ENCODE measurements around the gene FAM20C.

FAM20C gene

DNA sequence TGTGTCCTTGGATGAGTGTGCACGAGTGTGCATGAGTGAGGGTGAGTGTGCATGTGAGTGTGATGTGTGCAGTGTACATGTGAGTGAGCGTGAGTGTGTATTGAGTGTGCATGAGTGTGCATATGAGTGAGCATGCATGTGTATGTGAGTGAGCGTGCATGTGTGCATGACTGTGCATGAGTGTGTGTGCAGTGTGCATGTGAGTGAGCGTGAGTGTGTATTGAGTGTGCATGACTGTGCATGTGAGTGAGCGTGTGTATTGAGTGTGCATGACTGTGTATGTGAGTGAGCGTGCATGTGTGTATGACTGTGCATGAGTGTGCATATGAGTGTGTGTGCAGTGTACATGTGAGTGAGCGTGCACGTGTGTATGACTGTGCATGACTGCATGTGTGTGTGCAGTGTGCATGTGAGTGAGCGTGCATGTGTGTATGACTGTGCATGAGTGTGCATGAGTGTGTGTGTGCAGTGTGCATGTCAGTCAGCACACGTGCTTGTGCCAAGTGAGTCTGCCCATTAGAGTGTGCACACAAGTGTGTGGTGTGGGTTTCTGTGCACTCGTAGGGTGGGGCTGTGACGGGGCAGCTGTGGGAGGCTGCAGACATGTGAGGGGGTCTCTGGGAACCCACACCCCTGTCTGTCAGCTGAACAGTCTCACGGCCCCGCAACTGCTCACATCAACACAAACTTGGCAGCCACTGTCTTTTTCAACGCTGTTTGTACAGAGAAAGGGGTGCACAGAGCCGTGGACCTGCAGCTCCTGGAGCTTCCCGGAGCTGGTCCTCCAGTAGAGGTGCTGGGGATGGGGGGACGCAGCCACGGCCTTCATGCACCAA, 112.4 kb downstream of the FAM20C start:
- DNase-seq (ENCODE audit: low read depth) = no peak
- TF ChIP-seq, protein P1, sequence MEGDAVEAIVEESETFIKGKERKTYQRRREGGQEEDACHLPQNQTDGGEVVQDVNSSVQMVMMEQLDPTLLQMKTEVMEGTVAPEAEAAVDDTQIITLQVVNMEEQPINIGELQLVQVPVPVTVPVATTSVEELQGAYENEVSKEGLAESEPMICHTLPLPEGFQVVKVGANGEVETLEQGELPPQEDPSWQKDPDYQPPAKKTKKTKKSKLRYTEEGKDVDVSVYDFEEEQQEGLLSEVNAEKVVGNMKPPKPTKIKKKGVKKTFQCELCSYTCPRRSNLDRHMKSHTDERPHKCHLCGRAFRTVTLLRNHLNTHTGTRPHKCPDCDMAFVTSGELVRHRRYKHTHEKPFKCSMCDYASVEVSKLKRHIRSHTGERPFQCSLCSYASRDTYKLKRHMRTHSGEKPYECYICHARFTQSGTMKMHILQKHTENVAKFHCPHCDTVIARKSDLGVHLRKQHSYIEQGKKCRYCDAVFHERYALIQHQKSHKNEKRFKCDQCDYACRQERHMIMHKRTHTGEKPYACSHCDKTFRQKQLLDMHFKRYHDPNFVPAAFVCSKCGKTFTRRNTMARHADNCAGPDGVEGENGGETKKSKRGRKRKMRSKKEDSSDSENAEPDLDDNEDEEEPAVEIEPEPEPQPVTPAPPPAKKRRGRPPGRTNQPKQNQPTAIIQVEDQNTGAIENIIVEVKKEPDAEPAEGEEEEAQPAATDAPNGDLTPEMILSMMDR (IDR thresholded peaks at IDR 0.05; ENCODE audit: control insufficient read depth, insufficient read depth, low read depth, low read length, missing control alignments) = no peak
- no peak overlapping the region for H3K4me3 ChIP-seq (ENCODE audit: control insufficient read depth, low read depth, low read length)

DNA sequence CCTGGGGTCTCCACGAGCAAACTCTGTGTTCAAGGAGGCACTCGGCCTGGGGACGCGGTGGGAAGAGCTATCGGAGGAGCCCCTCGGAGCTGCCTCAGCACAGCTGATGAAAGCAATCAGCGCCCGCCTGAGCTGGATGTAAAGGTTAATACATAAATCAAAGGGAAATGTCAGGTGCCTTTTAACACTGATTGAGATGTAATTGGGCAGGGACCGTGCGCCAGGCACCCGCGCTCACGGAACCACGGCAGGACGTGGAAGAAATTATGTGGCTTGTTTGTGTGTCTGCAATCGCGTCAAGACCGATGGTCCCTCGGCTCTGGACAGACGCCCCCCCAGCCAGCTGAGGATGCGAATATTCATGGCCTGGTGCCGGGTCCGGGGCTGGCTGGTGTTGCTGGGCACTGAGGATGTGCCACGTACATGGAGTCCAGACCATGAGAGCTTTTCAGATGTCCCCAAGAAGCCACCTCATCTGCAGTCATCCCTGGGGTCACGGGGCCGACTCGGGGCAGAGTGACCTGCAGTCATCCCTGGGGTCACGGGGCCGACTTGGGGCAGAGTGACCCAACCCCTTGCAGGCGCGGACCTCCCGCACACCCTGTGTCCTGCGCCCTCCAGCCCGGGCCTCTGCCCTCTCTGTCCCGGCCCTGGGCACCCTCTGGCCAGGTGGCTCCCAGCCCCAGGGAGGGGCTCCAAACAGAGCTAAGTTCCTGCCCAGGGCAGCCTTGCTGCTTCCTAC, 113.2 kb downstream of the FAM20C start:
- TF ChIP-seq, protein P1 (IDR thresholded peaks at IDR 0.05; ENCODE audit: control insufficient read depth, insufficient read depth, low read depth, low read length, missing control alignments) = no peak
- DNase-seq (ENCODE audit: low read depth) = no peak
- H3K4me3 ChIP-seq (ENCODE audit: control insufficient read depth, low read depth, low read length) = no peak overlapping the region

DNA sequence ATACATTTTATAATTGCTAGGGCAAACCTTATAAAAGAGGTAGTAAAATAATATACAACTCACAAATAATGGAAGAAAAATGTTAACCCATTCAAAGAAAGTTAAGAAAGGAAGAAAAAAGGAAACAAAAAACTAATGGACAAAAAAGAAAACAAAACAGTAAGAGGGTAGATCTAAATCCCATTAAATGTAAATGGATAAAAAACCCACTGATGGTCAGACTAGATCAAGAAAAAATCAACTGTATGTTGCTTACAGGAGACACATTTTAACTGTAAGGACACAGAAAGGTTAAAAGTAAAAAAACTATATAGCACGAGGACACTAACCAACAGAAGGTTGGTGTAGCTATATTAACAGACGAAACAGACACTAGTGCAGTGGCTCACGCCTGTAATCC, 115.6 kb downstream of the FAM20C start:
- H3K4me3 ChIP-seq (ENCODE audit: control insufficient read depth, low read depth, low read length) = no peak overlapping the region
- TF ChIP-seq, protein P1 (IDR thresholded peaks at IDR 0.05; ENCODE audit: control insufficient read depth, insufficient read depth, low read depth, low read length, missing control alignments) = no peak
- no peak for DNase-seq (ENCODE audit: low read depth)

DNA sequence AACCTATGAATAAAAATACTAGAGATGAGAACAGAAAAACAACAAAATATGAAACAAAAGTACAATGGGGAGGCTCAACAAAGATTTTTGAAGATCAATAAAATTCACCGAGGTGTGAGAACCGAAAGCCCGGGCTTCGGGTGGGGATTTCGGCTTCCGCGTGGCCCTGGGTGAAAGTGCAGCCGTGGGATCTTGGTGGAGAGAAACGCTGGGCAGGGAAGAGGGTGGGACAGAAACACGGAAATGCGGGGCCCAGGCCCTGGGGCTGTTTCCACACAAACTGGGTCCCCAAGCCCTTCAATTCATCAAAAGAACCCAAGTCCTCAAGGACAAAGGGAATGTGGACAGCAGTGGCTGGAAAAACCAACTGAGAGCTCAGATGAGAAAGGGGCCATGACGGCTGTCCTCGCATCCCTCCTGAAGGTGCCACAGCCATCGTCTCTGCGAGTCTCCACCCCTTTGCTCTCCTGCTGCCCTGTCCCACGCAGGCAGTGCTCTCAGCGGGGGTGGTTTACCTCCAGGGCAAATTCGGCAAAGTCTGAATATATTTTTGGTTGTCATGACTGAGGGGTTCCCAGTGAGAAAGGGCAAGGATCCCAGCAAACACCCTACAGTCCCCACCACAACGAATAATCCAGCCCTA, 117.3 kb downstream of the FAM20C start:
- TF ChIP-seq, protein P1 (IDR thresholded peaks at IDR 0.05; ENCODE audit: control insufficient read depth, insufficient read depth, low read depth, low read length, missing control alignments) = no peak
- DNase-seq (ENCODE audit: low read depth) = no peak
- H3K4me3 ChIP-seq (ENCODE audit: control insufficient read depth, low read depth, low read length) = no peak overlapping the region

All from AG09309 (cell line).